Heart right ventricle (tissue), 16 donors: Measurements from ENCODE around the gene SFMBT2. TPM values are rescaled to one million over a fixed set of nuclear protein-coding genes. Genes with fewer than 3 reads are reported as not detected.
A peak's percentile ranks its signal among the peaks of the same experiment; 100 is the strongest.

Experiments used
- ATAC-seq, 8 donors: fragments of 200-7000 bp; cut with Tn5 transposase; one replicate each; pipeline ENCODE4 v1.9.1; 2020; ENCODE audit warnings: mild to moderate bottlenecking in 8 of 8, moderate library complexity in 8 of 8, moderate number of reproducible peaks in 1 of 8
- DNase-seq, 2 donors: peaks; one replicate each; pipeline ENCODE4 v3.0.0-alpha.2; 2020
- H3K27ac ChIP-seq, 10 donors: fragments of 200-600 bp; sonication (generic) in 2 of 10; one replicate each; pipeline versions ENCODE4 v1.5.0 to v1.8.0; 2020 to 2022; ENCODE audit warnings: mild to moderate bottlenecking in 3 of 10
- H3K27me3 ChIP-seq, 7 donors: fragments of 200-600 bp; one replicate each; pipeline ENCODE4 v1.8.0; 2021 to 2022; ENCODE audit warnings: mild to moderate bottlenecking in 2 of 7
- H3K36me3 ChIP-seq, 9 donors: fragments of 200-600 bp; sonication (generic) in 1 of 9; one replicate each; pipeline versions ENCODE4 v1.5.0 to v1.8.0; 2020 to 2022; ENCODE audit warnings: mild to moderate bottlenecking in 2 of 9
- H3K4me1 ChIP-seq, 9 donors: fragments of 200-600 bp; sonication (generic) in 1 of 9; one replicate each; pipeline versions ENCODE4 v1.5.0 to v1.8.0; 2020 to 2022; ENCODE audit warnings: mild to moderate bottlenecking in 4 of 9
- H3K4me3 ChIP-seq, 10 donors: fragments of 200-600 bp; sonication (generic) in 2 of 10; one replicate each; pipeline versions ENCODE4 v1.5.0 to v1.8.0; 2020 to 2022; ENCODE audit warnings: mild to moderate bottlenecking in 7 of 10, moderate library complexity in 2 of 10
- H3K9me3 ChIP-seq, 11 donors: fragments of 200-600 bp in 10 of 11; sonication (generic) in 2 of 11; one replicate each; pipeline versions ENCODE4 v1.5.0 to v1.8.0; 2013 to 2022; ENCODE audit warnings: mild to moderate bottlenecking in 2 of 11, control low read depth in 1 of 11, moderate library complexity in 1 of 11
- WGBS, 2 donors: extraction: QIAGEN DNeasy Blood & Tissue Kit; methylation state at CpG; one replicate each; pipeline ENCODE4 v1.1.7; 2013; ENCODE audit warnings: inconsistent platforms in 1 of 2; 5-methylcytosine and 5-hydroxymethylcytosine counted together
- intact Hi-C, 10 donors: fragments of 100-400 bp; cut with DNase I; formaldehyde crosslinking; loops; one replicate each; pipeline versions ENCODE4 v1.11.1 to v1.14.2; 2022
- polyA plus RNA-seq, 2 donors: library from polyadenylated mRNA; stranded (reverse); fragments of 200-250 nt; gene quantifications; one replicate each; pipeline ENCODE4 v1.2.3, GENCODE V29; 2013
- total RNA-seq, 10 donors: library from RNA; stranded (reverse); fragmentation: NEBNext Ultra II Directional in 3 of 10; extraction: Animal tissue kit (Norgen Biotek cat#: 25700) in 3 of 10; gene quantifications; one replicate each; pipeline versions ENCODE4 v1.2.1 to v1.2.4, GENCODE V29; 2021 to 2023
- TF ChIP-seq, protein P1 (sequence below), 9 donors: fragments of 200-600 bp; sonication (generic) in 2 of 9; IDR thresholded peaks; one replicate each; pipeline versions ENCODE4 v1.5.0 to v1.8.0; 2021 to 2022; ENCODE audit warnings: antibody characterized with exemption in 9 of 9, mild to moderate bottlenecking in 5 of 9, moderate library complexity in 1 of 9
- donor health status: Arrhythmogenic right ventricular cardiomyopathy.
- donor health status: ischemic (EF 13 %, LVEDD 7.1; RV severe dilation, severe dysfunction).
- donor health status: healthy with polysubstance abuse.
- donor health status: DM: no; HTN: yes; CAD: no.
- donor health status: DM: no; HTN: no; CAD: no.
- donor health status: ischemic (EF 25% LVEDD 6.9; RV normal size, moderate dysfunction).
- donor health status: ischemic (EF 25% LVEDD 5.7; RV mildly dilated, moderate dysfunction).
- donor health status: healthy.
- donor health status: DM: yes; HTN: yes; CAD: no.
- donor health status: Ischemic cardiomyopathy.
- donor health status: ischemic (EF 35%, LVEDD 5.7; RV mildly dilated, moderate dysfunction).
- donor health status: nonischemic (EF 11% LVEDD 7.7; RV severe dilation, severe dysfunction).
- donor health status: DM: yes; HTN: yes; CAD: no.
- donor health status: PGD.
- donor health status: ischemic (EF 29% LVEDD 5.4; RV normal size, mild dysfunction).
- donor health status: nonischemic (EF 23%, LVEDD 6.1; RV moderate dilation, normal function).

SFMBT2 gene
- total and polyA plus RNA-seq, 12 donors: 4.1 to 14.2 (median 10.0) TPM

GRCh38 chr10:7457478-7458316 lies 46.9 kb upstream of the SFMBT2 start:
- intact Hi-C loops: no loop called here
- ATAC-seq: peak in 6 of 8 donors; percentile 38 to 67 (median 52)

DNA sequence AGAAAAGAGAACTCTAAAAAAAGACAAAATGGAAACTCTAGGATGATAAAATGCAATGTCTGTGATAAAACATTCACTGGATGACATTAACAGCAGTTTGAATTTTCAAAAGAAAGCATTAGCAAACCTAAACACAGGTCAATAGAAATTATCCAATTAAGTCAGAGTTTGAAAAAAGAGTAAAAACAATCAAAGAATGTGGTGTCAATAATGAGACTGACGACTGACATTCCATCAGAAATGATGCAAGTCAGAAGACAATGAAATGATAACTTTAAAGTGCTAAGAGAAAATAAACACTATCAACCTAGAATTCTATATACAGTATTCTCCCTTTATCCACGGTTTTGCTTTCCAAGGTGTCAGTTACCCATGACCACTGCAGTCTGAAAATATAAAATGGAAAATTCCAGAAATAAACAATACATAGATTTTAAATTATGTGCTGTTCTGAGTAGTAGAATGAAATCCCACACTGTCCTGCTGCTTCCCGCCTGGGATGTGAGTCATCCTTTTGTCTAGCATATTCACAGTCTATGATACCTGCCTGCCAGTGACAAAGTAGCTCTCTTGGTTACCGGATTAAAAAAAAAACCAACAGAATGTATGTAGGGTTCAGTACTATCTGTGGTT lies 38.3 kb upstream of the SFMBT2 start:
- Histone ChIP-seq H3K36me3 (no peaks in the 10 kb centered on the region), H3K27me3 (peaks cover 0 to 16% (median 0%) of the 10 kb centered on the region in 7 donors), H3K4me1 (peaks cover 0 to 16% (median 0%) of the 10 kb centered on the region in 9 donors), H3K9me3 (peaks cover 0 to 23% (median 14%) of the 10 kb centered on the region in 11 donors), H3K27ac (no peak overlapping the region), H3K4me3 (no peak overlapping the region)
- DNase-seq (no peak), ATAC-seq (no peak)
- intact Hi-C loops: no loop called here
- TF ChIP-seq, protein P1, sequence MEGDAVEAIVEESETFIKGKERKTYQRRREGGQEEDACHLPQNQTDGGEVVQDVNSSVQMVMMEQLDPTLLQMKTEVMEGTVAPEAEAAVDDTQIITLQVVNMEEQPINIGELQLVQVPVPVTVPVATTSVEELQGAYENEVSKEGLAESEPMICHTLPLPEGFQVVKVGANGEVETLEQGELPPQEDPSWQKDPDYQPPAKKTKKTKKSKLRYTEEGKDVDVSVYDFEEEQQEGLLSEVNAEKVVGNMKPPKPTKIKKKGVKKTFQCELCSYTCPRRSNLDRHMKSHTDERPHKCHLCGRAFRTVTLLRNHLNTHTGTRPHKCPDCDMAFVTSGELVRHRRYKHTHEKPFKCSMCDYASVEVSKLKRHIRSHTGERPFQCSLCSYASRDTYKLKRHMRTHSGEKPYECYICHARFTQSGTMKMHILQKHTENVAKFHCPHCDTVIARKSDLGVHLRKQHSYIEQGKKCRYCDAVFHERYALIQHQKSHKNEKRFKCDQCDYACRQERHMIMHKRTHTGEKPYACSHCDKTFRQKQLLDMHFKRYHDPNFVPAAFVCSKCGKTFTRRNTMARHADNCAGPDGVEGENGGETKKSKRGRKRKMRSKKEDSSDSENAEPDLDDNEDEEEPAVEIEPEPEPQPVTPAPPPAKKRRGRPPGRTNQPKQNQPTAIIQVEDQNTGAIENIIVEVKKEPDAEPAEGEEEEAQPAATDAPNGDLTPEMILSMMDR (IDR thresholded peaks at IDR 0.05): no peak
- WGBS, 2 donors: 78 to 79% methylated on average over 4 of the region's 4 CpGs

More at GRCh38 chr10:7457478-7458316, 46.9 kb upstream of the SFMBT2 start:
- Histone ChIP-seq H3K36me3 (no peaks in the 10 kb centered on the region), H3K4me1 (peaks cover 0 to 17% (median 0%) of the 10 kb centered on the region in 9 donors), H3K27ac (peak overlapping the region in 1 of 10 donors; percentile 72), H3K27me3 (peaks cover 0 to 7% (median 0%) of the 10 kb centered on the region in 7 donors), H3K9me3 (peaks cover 0 to 8% (median 0%) of the 10 kb centered on the region in 11 donors), H3K4me3 (no peak overlapping the region)
- TF ChIP-seq, protein P1 (IDR thresholded peaks at IDR 0.05): no peak
- WGBS, 2 donors: 89 to 92% methylated on average over 14 of the region's 14 CpGs
- no peak for DNase-seq

DNA sequence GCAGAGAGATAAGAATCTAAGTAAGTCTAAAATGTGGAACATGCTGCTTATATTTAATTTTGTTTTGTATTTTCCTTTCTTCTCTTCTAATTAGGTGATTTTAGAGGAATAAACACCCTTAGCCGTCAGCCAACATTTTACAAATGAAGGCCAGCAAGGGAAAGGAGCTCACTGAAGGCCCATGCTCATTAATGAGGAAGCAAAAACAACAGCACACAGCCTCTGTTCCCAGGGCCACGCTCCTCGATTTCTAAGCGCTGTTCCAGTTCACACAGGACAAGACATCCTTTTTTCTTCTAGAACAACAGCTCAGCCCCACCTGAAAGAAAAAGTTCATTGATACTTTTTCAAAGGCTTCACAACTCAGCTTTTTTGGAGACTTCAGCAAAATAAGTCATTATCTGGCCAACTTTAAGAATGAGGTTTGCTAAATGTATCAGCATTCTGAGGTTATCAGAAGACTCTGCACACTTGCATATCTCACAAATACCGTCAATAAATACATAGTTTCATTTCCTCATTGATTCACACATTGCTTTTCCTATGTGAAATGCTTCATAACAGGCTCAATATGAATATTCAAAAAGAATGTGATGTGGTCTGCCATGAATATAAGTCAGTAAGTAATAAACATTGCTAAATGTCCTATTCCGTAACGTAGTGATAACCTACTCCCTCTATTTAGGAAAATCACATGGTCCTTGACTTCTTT lies 34.8 kb upstream of the SFMBT2 start:
- TF ChIP-seq, protein P1 (IDR thresholded peaks at IDR 0.05): no peak
- H3K9me3 ChIP-seq: peaks cover 0 to 22% (median 14%) of the 10 kb centered on the region in 11 donors
- H3K36me3 ChIP-seq: no peaks in the 10 kb centered on the region
- intact Hi-C loops: no loop called here
- DNase-seq (no peak), ATAC-seq (no peak)
- H3K4me1 ChIP-seq: peaks cover 0 to 18% (median 0%) of the 10 kb centered on the region in 9 donors
- peaks cover 0 to 20% (median 13%) of the 10 kb centered on the region in 7 donors for H3K27me3 ChIP-seq
- H3K27ac ChIP-seq: peak overlapping the region in 1 of 10 donors; percentile 4
- 87 to 88% methylated on average over 7 of the region's 7 CpGs for WGBS, 2 donors
- no peak overlapping the region for H3K4me3 ChIP-seq
